ENCODE measurements around the gene FGF1.
A peak's percentile ranks its signal among the peaks of the same experiment; 100 is the strongest.

Gene FGF1

GRCh38 chr5:142552107-142552506, 133.8 kb downstream of the FGF1 start:
- Histone ChIP-seq H3K9me3 (ENCODE audit: insufficient read depth, low read depth, low read length) (no peaks in the 10 kb centered on the region), H3K9ac (ENCODE audit: low read depth, low read length) (peak overlapping the region; percentile 67; the same call in 1 of the 2 replicates), H3K4me3 (ENCODE audit: low read length) (peak overlapping the region; percentile 59; the same call in 1 of the 2 replicates), H3K27ac (ENCODE audit: low read length) (no peak overlapping the region), H3K4me1 (ENCODE audit: insufficient read depth, low read length) (peaks cover 27% of the 10 kb centered on the region; the same call in 1 of the 2 replicates), H3K27me3 (ENCODE audit: insufficient read depth, low read length) (no peaks in the 10 kb centered on the region), H3K36me3 (ENCODE audit: insufficient read depth, low read depth, low read length) (no peaks in the 10 kb centered on the region)

GRCh38 chr5:142551338-142552067, 134.4 kb downstream of the FGF1 start:
- peak overlapping the region; percentile 18 for H3K27ac ChIP-seq (ENCODE audit: low read length)
- peak overlapping the region; percentile 67; the same call in 1 of the 2 replicates for H3K9ac ChIP-seq (ENCODE audit: low read depth, low read length)

GRCh38 chr5:142550471-142550870, 135.4 kb downstream of the FGF1 start:
- no peaks in the 10 kb centered on the region for H3K9me3 ChIP-seq (ENCODE audit: insufficient read depth, low read depth, low read length)
- peaks cover 27% of the 10 kb centered on the region; the same call in 1 of the 2 replicates for H3K4me1 ChIP-seq (ENCODE audit: insufficient read depth, low read length)
- no peak overlapping the region for H3K4me3 ChIP-seq (ENCODE audit: low read length)
- H3K27me3 ChIP-seq (ENCODE audit: insufficient read depth, low read length): no peaks in the 10 kb centered on the region
- H3K36me3 ChIP-seq (ENCODE audit: insufficient read depth, low read depth, low read length): no peaks in the 10 kb centered on the region
- H3K27ac ChIP-seq (ENCODE audit: low read length): no peak overlapping the region
- H3K9ac ChIP-seq (ENCODE audit: low read depth, low read length): no peak overlapping the region

More at GRCh38 chr5:142551338-142552067, 134.4 kb downstream of the FGF1 start:
- peak overlapping the region; percentile 59; the same call in 1 of the 2 replicates for H3K4me3 ChIP-seq (ENCODE audit: low read length)
- H3K27me3 ChIP-seq (ENCODE audit: insufficient read depth, low read length): no peaks in the 10 kb centered on the region
- H3K4me1 ChIP-seq (ENCODE audit: insufficient read depth, low read length): peaks cover 27% of the 10 kb centered on the region; the same call in 1 of the 2 replicates
- no peaks in the 10 kb centered on the region for H3K36me3 ChIP-seq (ENCODE audit: insufficient read depth, low read depth, low read length)
- no peaks in the 10 kb centered on the region for H3K9me3 ChIP-seq (ENCODE audit: insufficient read depth, low read depth, low read length)

GRCh38 chr5:142549834-142550233, 136.1 kb downstream of the FGF1 start:
- Histone ChIP-seq H3K27me3 (ENCODE audit: insufficient read depth, low read length) (no peaks in the 10 kb centered on the region), H3K9ac (ENCODE audit: low read depth, low read length) (no peak overlapping the region), H3K9me3 (ENCODE audit: insufficient read depth, low read depth, low read length) (no peaks in the 10 kb centered on the region), H3K36me3 (ENCODE audit: insufficient read depth, low read depth, low read length) (no peaks in the 10 kb centered on the region), H3K4me1 (ENCODE audit: insufficient read depth, low read length) (peaks cover 31% of the 10 kb centered on the region), H3K27ac (ENCODE audit: low read length) (no peak overlapping the region), H3K4me3 (ENCODE audit: low read length) (no peak overlapping the region)

- Histone ChIP-seq H3K27ac (ENCODE audit: low read length) (no peak overlapping the region), H3K4me1 (ENCODE audit: insufficient read depth, low read length) (peaks cover 33% of the 10 kb centered on the region), H3K9me3 (ENCODE audit: insufficient read depth, low read depth, low read length) (no peaks in the 10 kb centered on the region), H3K27me3 (ENCODE audit: insufficient read depth, low read length) (no peaks in the 10 kb centered on the region), H3K9ac (ENCODE audit: low read depth, low read length) (no peak overlapping the region), H3K36me3 (ENCODE audit: insufficient read depth, low read depth, low read length) (no peaks in the 10 kb centered on the region), H3K4me3 (ENCODE audit: low read length) (no peak overlapping the region)
Measured at GRCh38 chr5:142548739-142549275, 137.1 kb downstream of the FGF1 start.

GRCh38 chr5:142547445-142548380, 138.2 kb downstream of the FGF1 start:
- no peak overlapping the region for H3K27ac ChIP-seq (ENCODE audit: low read length)
- H3K9ac ChIP-seq (ENCODE audit: low read depth, low read length): no peak overlapping the region
- H3K36me3 ChIP-seq (ENCODE audit: insufficient read depth, low read depth, low read length): no peaks in the 10 kb centered on the region
- no peaks in the 10 kb centered on the region for H3K27me3 ChIP-seq (ENCODE audit: insufficient read depth, low read length)
- H3K9me3 ChIP-seq (ENCODE audit: insufficient read depth, low read depth, low read length): no peaks in the 10 kb centered on the region
- no peak overlapping the region for H3K4me3 ChIP-seq (ENCODE audit: low read length)
- H3K4me1 ChIP-seq (ENCODE audit: insufficient read depth, low read length): peaks cover 36% of the 10 kb centered on the region

GRCh38 chr5:142545650-142546322, 140.1 kb downstream of the FGF1 start:
- Histone ChIP-seq H3K4me1 (ENCODE audit: insufficient read depth, low read length) (peaks cover 26% of the 10 kb centered on the region), H3K9me3 (ENCODE audit: insufficient read depth, low read depth, low read length) (no peaks in the 10 kb centered on the region), H3K27me3 (ENCODE audit: insufficient read depth, low read length) (no peaks in the 10 kb centered on the region), H3K36me3 (ENCODE audit: insufficient read depth, low read depth, low read length) (no peaks in the 10 kb centered on the region), H3K4me3 (ENCODE audit: low read length) (no peak overlapping the region), H3K27ac (ENCODE audit: low read length) (no peak overlapping the region), H3K9ac (ENCODE audit: low read depth, low read length) (no peak overlapping the region)

GRCh38 chr5:142544946-142545649, 140.8 kb downstream of the FGF1 start:
- Histone ChIP-seq H3K27me3 (ENCODE audit: insufficient read depth, low read length) (no peaks in the 10 kb centered on the region), H3K4me3 (ENCODE audit: low read length) (no peak overlapping the region)

GRCh38 chr5:142544071-142544753, 141.7 kb downstream of the FGF1 start:
- Histone ChIP-seq H3K9me3 (ENCODE audit: insufficient read depth, low read depth, low read length) (no peaks in the 10 kb centered on the region), H3K4me1 (ENCODE audit: insufficient read depth, low read length) (peaks cover 18% of the 10 kb centered on the region), H3K27ac (ENCODE audit: low read length) (no peak overlapping the region), H3K4me3 (ENCODE audit: low read length) (no peak overlapping the region), H3K36me3 (ENCODE audit: insufficient read depth, low read depth, low read length) (no peaks in the 10 kb centered on the region), H3K9ac (ENCODE audit: low read depth, low read length) (no peak overlapping the region), H3K27me3 (ENCODE audit: insufficient read depth, low read length) (no peaks in the 10 kb centered on the region)

More at GRCh38 chr5:142544946-142545649, 140.8 kb downstream of the FGF1 start:
- H3K27ac ChIP-seq (ENCODE audit: low read length): no peak overlapping the region
- H3K36me3 ChIP-seq (ENCODE audit: insufficient read depth, low read depth, low read length): no peaks in the 10 kb centered on the region
- no peaks in the 10 kb centered on the region for H3K9me3 ChIP-seq (ENCODE audit: insufficient read depth, low read depth, low read length)
- H3K4me1 ChIP-seq (ENCODE audit: insufficient read depth, low read length): peaks cover 24% of the 10 kb centered on the region
- no peak overlapping the region for H3K9ac ChIP-seq (ENCODE audit: low read depth, low read length)

GRCh38 chr5:142542906-142543305, 143.0 kb downstream of the FGF1 start:
- no peak overlapping the region for H3K4me3 ChIP-seq (ENCODE audit: low read length)
- H3K36me3 ChIP-seq (ENCODE audit: insufficient read depth, low read depth, low read length): no peaks in the 10 kb centered on the region
- no peak overlapping the region for H3K9ac ChIP-seq (ENCODE audit: low read depth, low read length)
- no peaks in the 10 kb centered on the region for H3K27me3 ChIP-seq (ENCODE audit: insufficient read depth, low read length)
- H3K27ac ChIP-seq (ENCODE audit: low read length): no peak overlapping the region
- no peaks in the 10 kb centered on the region for H3K9me3 ChIP-seq (ENCODE audit: insufficient read depth, low read depth, low read length)
- peaks cover 11% of the 10 kb centered on the region for H3K4me1 ChIP-seq (ENCODE audit: insufficient read depth, low read length)
